ENCODE results near the gene GCK. TPM values are rescaled to one million over a fixed set of nuclear protein-coding genes. Genes with fewer than 3 reads are reported as not detected.
"Not testable (repeated sequence)": the region's sequence is repeated elsewhere in the genome, so short reads cannot be mapped to it uniquely, and the experiment has no call there.

GCK gene
- total RNA-seq, 1 experiment from 2014 or later = not detected

GRCh38 chr7:44180631-44181030 lies 8.6 kb downstream of the GCK start:
- no peak for DNase-seq (ENCODE audit: low spot score)

GRCh38 chr7:44177570-44178131 lies 11.6 kb downstream of the GCK start:
- peak; percentile 82 for DNase-seq (ENCODE audit: low spot score)

- no peak for DNase-seq (ENCODE audit: low spot score)
Observed at GRCh38 chr7:44176486-44176885, 12.8 kb downstream of the GCK start.

DNA sequence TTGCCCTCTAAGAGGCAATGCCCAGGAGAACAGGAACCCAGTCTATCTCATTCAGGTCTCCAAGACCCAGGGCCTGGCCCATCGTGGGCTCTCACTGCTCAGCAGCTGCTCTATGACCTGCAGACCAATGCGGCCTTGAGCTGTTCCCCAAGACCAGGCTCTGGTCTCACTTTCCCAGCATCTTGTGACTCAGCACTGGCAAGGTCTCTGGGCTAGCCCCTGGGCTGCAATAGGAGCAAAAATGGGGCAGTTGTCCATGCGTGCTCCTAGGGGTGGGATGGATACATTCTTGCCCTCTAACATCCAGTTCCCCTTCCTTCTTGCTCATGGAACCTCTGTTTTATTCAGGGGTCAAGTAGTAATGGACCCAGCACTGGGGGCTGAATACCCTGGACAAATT lies 13.5 kb downstream of the GCK start:
- no peak for DNase-seq (ENCODE audit: low spot score)

GRCh38 chr7:44174694-44174948 lies 14.6 kb downstream of the GCK start:
- DNase-seq (ENCODE audit: low spot score) = not testable (repeated sequence)

GRCh38 chr7:44173911-44174693 lies 15.1 kb downstream of the GCK start:
- DNase-seq (ENCODE audit: low spot score) = no peak

GRCh38 chr7:44172803-44173424 lies 16.3 kb downstream of the GCK start:
- DNase-seq (ENCODE audit: low spot score) = no peak

DNA sequence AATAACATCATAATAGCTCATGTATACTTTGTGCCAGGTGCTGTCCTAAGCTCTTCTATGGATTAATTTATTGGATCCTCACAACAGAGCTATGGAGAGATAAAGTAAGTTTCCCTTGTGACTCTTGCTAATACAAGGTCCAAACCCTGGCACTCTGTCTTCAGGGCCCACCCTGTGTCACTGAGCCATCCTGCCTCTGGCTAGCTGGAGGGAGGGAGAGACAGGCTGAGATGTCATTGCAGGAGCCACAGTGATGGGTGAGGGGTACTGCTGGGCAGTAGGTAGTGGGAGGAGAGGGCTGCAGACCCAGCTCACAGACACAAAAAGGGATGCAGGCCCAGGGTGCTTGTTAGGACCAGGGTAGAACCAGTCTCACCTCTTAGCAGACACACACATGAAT lies 16.9 kb downstream of the GCK start:
- DNase-seq (ENCODE audit: low spot score) = no peak

GRCh38 chr7:44171901-44172300 lies 17.3 kb downstream of the GCK start:
- not testable (repeated sequence) for DNase-seq (ENCODE audit: low spot score)

GRCh38 chr7:44167920-44168319 lies 21.3 kb downstream of the GCK start:
- DNase-seq (ENCODE audit: low spot score) = no peak

GRCh38 chr7:44163591-44163990 lies 25.6 kb downstream of the GCK start:
- peak; percentile 100 for DNase-seq (ENCODE audit: low spot score)

DNA sequence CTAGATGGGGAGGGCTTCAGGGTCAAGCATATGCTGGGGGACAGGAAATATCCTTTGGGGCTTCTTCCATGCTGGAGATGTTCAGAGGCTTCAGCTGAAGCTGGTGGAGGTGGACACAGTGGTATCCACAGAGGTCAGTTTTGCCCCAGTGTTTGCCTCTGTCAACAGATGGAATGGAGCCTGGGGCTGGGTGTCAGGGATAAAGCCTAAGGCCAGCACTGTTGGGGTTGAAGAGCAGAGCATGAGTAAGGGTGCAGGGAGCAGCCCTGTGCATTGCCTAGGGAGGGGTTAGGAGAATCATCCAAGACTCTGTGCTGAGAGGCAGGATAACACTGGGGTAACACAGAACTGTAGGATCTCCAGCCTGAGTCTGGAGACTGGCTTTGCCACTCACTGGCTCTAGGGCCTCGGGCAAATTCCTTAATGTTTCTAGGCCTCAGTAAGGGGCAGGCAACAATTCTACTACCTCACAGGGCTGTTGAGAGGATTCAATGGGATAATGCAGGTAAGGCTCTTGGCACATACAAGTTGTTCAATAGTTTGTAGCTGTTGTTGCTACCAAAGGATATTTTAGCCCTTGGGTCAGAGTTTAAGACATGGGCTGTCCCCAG lies 26.3 kb downstream of the GCK start:
- no peak for DNase-seq (ENCODE audit: low spot score)

- peak; percentile 55 for DNase-seq (ENCODE audit: low spot score)
Observed at GRCh38 chr7:44162179-44162578, 27.1 kb downstream of the GCK start.

GRCh38 chr7:44161371-44161770 lies 27.9 kb downstream of the GCK start:
- no peak for DNase-seq (ENCODE audit: low spot score)

- DNase-seq (ENCODE audit: low spot score) = no peak
Observed at GRCh38 chr7:44159824-44160630, 29.2 kb downstream of the GCK start.

GRCh38 chr7:44158873-44159631 lies 30.2 kb downstream of the GCK start:
- no peak for DNase-seq (ENCODE audit: low spot score)

- no peak for DNase-seq (ENCODE audit: low spot score)
Observed at GRCh38 chr7:44158096-44158872, 31.0 kb downstream of the GCK start.

- DNase-seq (ENCODE audit: low spot score) = no peak
Observed at GRCh38 chr7:44157116-44158080, 31.8 kb downstream of the GCK start.

GRCh38 chr7:44156453-44157010 lies 32.7 kb downstream of the GCK start:
- no peak for DNase-seq (ENCODE audit: low spot score)
